Fibroblast of gingiva (primary cell): ENCODE results near the gene IFNGR2.
A peak's percentile ranks its signal among the peaks of the same experiment; 100 is the strongest.
"Not testable (repeated sequence)": the region's sequence is repeated elsewhere in the genome, so short reads cannot be mapped to it uniquely, and the experiment has no call there.

ENCODE experiments used
- DNase-seq: peaks from one replicate; pipeline ENCODE4 v3.0.0-alpha.2; 2011; ENCODE audit warnings: low read depth

The IFNGR2 gene, protein sequence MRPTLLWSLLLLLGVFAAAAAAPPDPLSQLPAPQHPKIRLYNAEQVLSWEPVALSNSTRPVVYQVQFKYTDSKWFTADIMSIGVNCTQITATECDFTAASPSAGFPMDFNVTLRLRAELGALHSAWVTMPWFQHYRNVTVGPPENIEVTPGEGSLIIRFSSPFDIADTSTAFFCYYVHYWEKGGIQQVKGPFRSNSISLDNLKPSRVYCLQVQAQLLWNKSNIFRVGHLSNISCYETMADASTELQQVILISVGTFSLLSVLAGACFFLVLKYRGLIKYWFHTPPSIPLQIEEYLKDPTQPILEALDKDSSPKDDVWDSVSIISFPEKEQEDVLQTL

DNA sequence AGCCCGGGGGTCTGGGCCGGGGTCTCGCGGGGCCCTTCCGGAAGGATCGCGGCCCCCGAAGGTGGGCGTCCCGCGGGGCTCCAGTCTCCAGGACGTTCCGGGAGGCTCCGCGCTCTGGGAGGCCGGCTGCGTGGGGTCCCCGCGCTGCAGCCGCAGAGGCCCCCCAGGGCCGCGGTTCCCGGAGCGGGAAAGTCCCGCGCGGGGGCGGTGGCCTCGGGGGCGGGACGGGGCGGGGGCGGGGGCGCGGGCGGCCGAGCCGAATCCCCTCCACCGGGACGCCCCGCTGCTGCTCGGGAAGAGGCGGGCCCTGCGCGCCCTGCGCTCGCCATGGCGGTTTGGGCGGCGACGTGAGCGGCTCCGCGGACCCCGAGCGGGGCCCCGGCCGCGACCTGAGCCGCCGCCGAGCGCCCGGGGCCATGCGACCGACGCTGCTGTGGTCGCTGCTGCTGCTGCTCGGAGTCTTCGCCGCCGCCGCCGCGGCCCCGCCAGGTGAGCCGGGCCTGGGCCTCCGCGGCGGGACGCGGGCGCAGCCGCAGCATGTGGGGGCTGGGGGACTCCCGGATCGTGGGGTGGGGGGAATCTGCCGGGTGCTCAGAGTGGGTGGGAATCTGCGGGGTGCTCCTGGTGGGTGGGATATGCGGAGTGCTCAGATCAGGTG lies at the start of gene IFNGR2:
IFNGR2 (plus strand) TSS at position 286 of the 658 bp plus-strand sequence; CDS start at position 417, 131 bp downstream.
- DNase-seq, result peak; percentile 27

DNA sequence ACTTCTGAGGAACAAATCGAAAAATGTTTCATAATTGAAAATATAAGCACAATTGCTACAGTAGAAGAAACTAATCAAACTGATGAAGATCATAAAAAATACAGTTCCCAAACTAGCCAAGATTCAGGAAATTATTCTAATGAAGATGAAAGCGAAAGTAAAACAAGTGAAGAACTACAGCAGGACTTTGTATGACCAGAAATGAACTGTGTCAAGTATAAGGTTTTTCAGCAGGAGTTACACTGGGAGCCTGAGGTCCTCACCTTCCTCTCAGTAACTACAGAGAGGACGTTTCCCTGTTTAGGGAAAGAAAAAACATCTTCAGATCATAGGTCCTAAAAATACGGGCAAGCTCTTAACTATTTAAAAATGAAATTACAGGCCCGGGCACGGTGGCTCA lies 47.9 kb upstream of the IFNGR2 start:
- DNase-seq, result no peak

DNA sequence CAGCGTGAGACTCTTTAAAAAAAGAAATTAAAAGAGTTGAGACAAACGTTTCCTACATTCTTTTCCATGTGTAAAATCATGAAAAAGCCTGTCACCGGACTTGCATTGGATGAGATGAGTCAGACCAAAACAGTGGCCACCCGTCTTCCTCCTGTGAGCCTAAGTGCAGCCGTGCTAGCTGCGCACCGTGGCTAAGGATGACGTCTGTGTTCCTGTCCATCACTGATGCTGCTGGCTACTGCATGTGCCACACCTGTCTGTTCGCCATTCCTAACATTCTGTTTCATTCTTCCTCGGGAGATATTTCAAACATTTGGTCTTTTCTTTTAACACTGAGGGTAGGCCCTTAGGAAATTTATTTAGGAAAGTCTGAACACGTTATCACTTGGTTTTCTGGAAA lies 47.2 kb upstream of the IFNGR2 start:
- DNase-seq, result no peak

DNA sequence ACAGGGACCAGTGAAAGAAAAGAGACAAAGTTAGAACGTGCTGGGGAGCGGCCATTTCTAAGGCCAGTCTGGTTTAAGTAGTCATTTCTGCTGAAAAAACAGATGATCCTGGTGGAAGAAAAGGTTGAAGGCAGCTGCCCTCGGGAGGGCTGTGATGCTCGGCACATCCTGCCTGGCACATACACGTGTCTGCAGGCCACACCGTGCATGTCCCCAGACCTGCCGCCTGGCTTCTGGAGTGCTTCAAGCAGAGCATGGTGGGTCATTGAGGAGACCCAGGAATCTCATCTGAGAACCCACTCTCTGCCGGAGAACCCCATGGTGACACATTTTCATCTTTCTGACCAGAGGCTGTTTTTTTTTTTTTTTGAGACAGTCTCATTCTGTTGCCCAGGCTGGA lies 46.0 kb upstream of the IFNGR2 start:
- DNase-seq, result no peak

DNA sequence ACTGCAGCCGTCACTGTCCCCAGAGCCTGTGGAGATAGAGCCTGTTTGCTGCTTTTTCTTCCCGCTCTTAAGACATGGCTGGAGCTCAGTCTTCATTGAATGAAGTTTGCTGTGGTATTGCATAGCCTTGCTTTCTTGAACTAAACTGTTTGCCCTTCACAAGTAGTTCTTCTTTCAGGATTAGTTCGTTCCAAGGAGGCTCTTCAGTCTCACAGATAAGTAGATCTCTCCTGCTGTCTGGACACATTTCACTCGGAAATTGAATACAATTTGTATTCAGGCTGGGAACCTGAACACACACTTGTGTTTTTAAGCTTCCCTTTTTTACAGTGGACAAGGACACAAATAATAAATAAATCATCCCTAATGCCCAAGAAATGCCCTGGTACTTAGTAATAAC lies 43.8 kb upstream of the IFNGR2 start:
- no peak for DNase-seq

DNA sequence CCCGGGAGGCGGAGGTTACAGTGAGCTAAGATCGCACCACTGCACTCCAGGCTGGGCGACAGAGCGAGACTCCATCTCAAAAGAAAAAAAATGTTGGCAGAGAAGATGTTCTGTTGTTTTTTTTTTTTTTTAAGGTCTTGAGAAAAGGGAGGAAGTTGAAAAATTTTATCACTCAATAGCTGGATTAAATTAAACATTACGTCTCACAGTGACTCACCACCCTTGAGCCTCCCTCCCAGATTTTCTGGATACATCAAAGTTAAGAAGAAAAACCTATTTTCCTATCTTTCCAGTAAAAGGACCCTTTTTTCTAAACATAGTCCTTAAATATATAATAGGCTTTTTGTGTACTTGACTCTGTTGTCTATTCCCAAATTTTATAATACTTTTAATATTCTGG lies 42.9 kb upstream of the IFNGR2 start:
- peak; percentile 51 for DNase-seq

DNA sequence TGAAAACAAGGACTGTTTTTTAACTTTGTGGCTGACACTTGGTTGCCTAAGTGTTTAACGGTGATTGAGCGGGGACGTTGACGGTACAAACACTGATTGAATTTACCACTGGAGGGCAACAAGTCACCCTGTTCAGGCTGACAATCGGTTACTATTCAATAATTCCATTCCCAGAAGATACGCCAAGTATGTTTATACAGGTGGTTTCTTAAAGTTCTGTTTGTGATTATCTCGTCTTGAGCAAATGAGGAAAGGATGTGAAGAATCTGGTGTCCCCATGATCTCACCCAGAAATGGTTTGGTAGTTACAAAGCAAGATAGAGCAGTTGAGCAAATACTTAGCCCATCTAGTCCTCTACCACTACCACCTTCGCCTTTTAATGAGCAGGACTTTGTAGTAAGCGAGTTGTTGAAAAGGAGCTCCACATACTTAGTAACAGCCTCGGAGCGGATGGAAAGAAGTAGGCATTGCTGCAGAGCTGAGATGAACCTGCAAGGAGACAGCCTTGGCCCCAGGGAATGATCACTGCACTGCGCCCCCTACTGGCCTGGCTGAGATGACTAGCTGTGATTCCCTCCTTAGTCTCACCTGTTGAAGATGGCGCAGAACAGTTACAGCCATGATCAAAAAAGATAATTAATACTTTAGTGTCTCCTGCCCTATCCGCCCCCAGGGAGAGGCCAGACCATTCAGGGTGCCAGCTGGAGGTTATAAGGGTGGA lies 42.2 kb upstream of the IFNGR2 start:
- DNase-seq, result peak; percentile 83

DNA sequence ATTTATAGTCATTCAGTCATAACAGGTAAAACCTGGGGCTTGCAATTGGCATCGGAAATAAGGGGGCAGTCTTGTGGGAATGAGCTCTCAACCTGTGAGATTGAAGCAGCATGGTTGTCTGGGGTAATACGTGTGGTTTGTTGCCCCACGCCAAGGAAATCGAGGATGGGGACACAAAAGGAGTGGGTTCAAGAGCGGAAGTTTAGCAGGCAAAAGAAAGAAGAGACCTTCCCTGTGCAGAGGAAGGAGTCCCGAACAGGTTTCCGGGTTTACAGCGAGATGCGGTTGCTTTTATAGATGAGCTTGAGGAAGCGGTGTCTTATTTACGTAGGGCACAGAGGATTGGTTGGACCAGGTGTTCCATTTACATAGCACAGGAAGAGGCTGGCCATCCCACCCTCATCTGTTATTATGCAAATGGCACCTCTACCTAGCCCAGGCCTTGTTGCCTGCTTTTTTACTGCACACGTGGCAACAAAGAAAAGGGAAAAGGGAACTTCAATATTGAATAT lies 41.1 kb upstream of the IFNGR2 start:
- no peak for DNase-seq

DNA sequence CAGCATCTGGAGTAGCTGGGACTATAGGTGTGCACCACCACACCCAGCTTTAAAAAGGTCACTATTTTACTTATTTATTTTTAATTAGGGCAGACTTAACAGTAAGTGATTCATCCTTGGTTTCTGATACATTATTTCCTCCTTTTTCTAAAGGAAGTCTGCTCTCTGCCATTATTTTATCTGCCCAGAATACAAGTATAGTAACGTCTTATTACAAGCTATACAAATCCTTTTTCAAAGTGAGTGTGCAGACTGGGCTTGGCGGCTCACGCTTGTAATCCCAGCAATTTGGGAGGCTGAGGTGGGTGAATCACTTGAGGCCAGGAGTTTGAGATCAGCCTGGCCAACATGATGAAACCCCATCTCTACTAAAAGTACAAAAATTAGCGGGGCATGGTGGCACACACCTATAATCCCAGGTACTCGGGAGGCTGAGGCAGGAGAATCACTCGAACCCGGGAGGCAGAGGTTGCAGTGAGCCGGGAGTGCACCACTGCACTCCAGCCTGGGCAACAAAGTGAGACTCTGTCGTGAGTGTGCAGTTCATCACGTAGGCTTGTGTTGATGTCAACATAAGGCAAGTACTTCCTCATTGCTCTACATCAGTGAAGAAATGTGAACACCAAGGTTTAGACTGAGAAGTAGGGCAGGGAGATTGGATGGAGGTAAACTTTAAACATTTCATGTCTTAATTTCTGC lies 39.2 kb upstream of the IFNGR2 start:
- not testable (repeated sequence) for DNase-seq

DNA sequence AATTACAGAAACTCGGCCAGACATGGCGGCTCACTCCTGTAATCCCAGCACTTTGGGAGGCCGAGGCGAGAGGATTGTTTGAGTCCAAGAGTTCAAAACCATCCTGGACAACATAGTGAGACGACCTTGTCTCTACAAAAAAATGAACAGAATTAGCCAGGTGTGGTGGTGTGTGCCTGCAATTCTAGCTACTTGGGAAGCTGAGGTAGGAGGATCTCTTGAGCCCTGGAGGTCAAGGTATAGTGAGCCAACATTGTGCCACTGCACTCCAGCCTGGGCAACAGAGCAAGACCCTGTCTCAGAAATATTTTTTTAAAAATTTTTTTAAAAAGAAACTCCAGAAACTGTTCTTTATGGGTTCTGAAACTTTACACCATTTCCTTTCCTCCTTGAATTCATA lies 38.4 kb upstream of the IFNGR2 start:
- DNase-seq, result no peak

DNA sequence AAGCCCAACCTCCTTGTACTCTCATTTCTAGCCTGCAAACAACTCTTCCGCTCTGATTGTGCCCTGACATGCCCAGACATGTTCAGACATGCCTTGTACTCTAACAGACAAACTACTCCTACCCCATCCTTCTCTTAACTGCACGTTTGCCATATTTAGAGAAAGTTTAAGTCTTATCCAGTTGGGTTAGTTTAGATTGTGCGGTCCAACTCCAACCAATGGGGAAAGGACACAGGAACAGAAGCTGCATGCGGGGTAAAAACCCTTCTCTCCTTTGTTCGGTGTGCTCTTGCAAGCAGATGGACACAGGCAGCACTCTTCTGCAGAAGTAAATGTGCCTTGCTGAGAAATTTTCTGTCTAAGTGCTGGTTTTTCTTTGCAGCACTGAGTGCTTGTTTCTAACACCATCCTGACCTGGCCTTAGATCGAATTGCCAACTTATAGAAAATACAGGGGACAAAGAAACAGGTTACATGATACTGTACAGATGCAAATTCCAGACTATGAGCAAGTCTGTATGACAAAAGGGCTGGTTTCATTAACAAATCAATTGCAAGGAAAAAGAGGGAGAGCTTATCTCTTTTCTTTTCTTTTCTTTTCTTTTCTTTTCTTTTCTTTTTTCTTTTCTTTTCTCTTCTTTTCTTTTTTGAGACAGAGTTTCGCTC lies 35.8 kb upstream of the IFNGR2 start:
- DNase-seq, result no peak

DNA sequence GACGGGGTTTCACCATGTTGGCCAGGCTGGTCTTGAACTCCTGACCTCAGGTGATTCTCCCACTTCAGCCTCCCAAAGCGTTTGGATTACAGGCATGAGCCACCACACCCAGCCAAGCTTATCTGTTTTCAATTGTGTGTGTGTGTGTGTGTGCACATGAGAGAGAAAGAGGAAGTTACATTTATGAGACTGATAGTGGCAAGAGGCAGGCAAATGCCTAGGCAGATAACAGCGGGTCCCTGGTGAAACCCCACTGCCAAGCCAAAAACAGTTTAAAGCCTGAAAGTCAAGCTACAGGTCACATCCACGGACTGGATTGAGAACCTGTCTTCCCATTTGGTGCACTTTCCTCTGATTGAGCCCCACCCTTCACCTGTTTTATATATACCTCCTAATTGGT lies 35.1 kb upstream of the IFNGR2 start:
- DNase-seq, result no peak

DNA sequence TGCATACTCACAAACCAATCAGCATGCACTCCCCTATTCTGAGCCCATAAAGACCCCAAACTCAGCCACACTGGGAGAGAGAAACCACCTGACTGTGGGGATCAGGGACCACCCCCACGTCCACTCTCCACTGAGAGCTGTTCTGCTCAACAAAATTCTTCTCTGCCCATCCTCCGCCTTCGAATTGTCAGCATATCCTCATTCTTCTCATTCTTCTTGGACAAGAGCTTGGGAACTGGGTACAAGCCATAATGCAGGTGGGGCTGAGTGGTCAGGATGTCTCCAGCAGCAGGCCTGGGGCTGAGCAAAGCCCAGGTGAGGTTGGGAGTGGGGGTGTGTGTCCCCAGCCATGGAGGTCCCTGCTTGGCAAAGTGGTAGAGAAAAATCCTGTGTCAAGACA lies 34.6 kb upstream of the IFNGR2 start:
- no peak for DNase-seq

DNA sequence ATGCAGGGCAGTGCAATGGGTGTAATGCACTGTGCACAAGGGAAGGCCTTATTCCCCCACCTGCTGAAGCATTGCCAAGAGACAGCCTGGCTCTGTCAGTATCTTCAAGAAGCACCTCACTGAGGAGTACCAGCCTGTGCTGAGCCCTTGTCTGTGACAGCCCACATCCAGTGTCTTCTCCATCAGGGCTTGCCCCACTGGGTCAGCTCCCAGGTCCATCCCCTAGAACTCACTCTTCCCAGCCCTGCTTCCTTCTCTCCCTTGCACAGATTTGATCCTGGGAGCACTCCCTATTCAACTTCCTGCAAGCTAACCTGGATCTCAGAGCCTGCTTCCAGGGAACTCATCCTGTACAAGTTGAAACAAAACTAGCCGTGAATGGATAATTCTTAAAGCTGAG lies 33.6 kb upstream of the IFNGR2 start:
- DNase-seq, result no peak

DNA sequence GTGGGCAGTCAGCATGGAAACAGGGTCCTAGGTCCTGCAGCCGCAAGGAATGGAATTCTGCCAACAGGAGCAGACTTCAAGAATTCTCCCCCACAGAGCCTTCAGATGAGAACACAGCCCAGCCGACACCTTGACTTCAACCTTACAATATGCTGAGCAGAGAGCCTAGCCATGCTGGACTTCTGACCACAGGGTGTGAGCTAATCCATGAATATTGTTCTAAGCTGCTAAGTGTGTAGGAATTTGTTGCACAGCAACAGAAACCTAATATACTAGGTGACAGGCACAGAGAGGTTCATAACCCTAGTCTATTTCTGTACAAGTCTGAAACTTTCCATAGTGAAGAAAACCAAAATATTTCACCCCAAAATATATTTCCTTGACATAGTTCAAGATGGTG lies 32.9 kb upstream of the IFNGR2 start:
- no peak for DNase-seq

DNA sequence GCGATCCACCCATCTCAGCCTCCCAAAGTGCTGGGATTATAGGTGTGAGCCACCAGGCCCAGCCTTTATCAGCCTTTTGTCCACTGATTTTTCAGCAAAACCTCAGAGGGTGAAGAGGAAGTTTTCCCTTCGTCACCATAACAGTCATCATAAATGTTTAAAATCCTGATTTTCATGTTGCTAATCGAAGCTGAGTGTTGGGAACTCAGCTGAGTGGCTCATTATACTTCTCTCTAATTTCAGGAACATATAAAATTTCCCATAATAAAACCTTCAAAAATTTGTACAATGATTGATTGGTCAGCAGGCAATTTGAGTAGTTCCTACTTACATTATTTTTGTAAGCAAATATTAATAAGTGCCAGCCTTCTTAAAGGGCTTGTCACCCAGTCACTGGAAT lies 31.8 kb upstream of the IFNGR2 start:
- no peak for DNase-seq

DNA sequence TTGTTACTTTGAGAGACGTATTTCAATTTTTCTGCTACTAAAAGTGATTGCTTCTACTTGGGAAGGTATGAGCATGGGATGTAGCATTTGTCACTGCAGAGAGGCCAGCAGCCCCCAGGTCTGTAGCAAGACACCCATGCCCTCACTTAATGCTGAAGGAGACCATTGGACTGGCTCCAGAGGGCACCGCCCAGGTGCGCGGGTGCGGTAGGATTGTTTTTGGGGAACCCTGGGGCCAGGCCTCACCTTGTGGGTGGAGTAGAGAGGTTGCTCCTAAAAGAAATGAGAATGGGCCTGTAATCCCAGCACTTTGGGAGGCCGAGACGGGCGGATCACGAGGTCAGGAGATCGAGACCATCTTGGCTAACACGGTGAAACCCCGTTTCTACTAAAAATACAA lies 30.6 kb upstream of the IFNGR2 start:
- DNase-seq, result no peak

DNA sequence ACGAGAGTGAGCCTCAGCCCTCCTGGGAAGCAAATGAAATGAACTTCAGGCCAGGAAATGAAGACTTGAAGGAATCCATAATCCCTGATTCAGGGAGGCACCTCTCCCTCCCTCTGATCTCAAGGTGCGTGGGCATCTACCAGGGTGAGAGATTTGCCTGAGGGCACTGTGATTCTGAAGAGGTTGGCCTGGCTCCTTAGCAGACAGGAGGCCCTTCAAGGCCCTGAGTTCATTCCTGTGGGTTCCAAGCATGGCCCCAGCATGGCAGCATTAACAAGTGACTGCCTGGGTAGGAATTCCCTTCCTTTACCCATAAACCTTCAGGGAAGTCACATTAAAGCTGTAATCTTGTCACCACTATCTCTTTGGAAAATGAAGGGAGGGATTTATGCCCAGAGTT lies 29.8 kb upstream of the IFNGR2 start:
- DNase-seq, result no peak

DNA sequence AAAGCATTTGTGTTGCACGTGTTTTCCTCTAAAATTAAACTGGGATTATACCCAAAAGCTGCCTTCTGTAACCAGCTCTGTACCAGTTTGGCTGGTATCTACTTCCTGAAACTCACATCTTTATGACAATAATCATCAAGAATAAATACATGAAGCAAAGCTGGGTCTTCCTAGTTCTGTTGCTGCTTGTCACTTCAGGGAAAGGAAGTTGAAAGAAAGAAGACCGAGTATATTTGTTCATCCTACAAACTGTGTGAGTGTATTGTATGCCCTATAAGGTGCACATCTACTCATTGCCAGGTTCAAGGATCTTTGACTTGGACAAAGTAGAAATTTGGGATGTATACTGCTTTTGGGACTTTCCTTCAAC lies 29.1 kb upstream of the IFNGR2 start:
- no peak for DNase-seq

DNA sequence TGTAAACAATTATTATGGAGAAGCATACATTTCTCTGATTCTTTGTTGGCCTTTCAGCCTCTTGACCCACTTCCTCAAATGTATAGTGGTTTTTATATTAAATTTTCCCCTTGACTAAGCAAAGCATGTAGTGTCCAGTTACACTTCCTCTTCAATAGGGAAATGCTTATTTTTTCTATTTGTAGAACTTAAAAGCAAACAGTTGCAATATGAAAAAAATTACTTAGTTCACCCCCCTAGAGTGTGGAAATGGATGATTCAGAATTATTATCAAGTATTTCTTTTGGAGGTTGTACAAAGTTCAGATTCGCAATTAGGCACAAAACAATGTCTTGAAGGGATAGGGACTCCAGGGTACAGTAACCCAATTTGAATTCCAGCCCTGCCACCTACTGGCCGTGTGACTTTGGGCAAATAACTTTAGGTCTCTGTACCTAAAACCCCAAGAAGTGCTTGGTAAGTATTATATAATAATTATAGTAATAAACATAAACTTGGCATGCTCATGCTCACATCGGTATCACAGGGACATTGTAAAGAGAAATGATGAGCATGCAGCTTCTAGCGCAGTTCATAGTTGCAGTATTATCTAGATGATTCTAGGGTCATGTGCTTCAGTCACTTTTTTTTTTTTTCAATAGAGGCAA lies 28.6 kb upstream of the IFNGR2 start:
- DNase-seq, result peak; percentile 67

DNA sequence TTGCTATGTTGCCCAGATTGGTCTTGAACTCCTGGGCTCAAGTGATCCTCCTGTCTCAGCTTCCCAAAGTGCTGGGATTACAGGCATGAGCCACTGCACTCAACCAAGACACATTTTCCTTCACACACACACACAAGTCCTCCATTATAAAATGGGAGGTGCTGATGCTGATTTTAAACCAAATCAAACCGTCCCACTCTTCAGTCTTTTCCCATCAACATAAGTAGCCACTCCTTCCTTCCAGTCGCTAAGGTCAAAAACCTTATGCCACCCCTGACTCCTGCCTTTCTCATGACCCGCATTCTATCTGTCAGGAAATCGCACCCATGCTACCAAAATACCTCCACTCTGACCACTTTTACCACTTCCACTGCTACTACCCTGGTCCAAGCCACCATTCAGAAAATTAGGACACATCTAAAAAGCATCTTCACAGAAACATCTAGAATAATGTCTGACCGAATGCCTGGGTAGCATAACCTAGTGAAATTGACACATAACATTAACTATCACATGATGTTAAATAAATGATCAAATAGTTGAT lies 28.0 kb upstream of the IFNGR2 start:
- no peak for DNase-seq
